Measurements from ENCODE around the gene LMO4.

The LMO4 gene

DNA sequence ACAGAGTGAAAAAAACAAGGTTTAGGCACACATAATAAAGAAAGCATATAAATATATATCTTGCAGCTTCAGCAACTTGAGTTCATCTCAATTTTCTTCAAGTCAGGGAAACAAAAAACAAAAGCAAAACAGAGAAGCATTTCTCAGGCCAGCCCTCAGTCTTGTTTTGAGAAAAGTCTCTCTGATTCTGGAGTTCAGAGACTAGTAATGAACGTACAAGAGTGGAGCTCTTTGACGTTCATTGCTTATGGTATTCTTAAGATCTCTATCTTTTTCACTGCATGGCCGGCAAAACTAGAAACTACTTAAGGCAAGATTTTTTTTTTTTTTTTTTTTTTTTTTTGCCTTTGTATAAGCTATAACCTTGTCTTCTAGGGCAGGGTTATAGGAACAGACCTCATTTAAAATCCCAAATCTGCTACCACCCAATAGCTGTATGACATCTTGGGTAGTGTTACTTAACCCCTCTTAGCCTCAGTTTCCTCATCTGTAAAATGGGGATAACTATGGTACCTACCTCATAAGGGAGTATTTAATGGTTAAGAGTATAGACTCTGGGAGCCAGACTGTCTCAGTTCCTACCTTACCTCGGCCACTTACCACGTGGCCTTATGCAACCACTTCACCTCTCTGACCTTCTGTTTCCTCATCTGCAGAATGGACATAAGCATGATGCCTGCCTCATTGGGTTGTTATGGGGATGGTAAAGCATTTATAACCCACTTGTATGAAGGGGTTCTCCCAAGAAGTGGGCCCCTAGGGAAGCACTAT lies 33.6 kb downstream of the LMO4 start:
- DNase-seq: no peak

DNA sequence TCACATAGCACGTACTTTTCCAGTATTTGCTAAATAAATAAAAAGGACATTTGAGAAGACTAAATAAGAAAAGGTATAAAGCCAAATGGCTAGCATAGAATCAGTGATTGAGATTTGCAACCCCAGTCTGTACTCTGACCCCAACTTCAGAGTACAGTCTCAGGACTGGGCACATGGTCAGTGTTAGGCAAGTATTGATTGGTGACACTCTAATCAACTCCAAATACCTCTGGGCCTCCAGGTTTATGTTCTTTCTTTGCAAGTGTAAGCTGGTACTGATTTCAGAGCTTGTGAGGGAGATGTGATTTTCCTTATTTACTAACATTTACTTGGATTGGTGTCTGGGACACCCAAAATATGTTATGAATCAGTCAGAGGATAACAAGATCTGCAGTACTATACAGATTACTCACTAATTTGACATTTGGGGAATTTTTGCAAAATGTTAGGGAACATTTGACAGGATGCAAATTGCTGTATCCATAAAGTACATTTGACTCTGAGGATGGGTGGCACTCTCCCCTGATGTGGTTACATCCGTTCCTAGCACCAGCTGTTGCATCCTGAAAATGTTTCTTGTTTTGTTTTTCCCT lies 34.2 kb downstream of the LMO4 start:
- DNase-seq: no peak

DNA sequence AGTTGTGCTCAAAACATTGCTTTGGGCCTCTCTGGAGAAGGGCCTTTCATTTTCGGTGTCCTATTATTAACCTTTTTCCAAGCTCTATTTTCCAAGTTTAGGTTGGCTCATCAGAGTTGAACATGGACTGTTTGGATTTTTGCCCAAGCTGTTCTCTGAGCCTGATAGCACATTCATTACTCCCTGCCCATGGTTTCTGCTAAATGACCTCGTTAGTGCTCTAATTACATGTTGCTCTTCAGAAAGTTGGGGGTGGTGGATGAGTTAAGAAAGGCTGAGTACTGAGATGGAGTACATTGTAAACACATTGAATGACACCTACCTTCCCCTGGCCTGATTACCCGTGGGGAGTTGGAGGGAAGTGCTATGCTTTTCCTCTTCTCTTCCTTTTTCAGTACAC lies 38.9 kb downstream of the LMO4 start:
- DNase-seq: no peak

DNA sequence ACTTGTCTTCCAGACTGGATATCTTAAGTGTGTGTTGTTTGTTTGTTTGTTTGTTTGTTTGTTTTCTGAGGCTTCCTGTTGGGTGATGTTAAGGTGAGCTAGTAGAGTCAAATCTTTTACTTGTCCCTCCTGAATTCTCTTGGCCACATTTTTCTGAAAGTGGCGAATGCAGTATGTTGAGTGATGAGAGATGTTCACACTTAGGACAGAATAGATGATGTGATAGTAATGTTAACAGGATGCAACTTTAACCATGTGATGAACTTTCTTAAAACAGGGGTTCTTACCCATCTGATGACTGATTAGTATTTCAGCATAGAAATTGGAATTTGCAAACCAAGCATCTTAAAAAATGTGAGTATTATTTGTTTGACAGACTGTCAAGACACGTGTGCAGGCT lies 40.2 kb downstream of the LMO4 start:
- DNase-seq: no peak

DNA sequence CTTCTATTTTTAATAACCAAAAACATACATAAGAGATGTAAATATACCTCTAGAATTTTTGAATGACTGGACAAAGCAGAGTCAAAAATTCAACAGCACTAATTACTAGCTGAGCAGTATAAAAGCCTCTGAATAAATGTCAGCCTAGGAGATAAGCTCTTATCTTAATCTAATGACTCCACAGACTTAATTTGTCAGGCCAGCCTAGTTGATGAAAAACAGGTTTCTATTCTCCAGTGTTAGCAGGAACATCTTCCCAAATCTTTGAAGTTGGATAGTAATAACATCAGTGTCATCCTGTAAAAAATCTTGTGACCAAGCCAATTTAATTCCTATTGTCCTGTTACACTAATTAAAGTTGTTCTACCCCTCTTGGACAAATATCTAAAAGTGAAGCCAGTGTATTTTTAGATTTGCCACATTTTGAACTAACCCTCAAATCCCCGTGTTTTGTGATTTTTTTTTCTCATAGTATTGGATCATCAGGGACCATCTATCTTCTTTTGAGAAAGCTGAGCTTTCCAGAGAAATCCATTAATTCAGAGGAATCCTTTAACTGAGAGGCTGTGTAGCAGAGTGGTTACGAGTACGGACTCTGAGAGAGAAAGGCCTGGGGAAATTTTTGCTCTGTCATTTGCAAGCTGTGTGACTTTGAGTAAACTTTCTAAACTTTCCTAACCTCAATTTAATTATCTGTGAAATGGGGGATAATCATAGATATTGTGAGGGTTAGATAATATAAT lies 41.2 kb downstream of the LMO4 start:
- no peak for DNase-seq

DNA sequence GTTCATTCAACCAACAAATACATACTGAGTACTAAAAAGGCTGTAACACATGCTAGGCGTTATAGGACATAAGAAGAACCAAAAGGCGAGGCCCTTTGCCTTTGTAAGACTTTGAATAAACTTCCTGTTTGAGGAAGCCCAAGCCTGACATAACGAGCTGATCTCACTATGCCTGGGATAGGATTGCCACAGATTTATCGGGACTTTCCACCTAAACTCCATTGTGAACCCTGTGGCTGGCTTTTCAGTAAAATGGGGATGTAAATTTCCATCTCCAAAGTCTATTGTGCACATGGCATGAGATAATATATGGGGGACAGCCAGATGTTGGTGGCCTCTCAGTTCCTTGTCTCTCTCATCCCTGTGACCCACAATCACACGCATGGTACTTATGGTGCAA lies 41.9 kb downstream of the LMO4 start:
- DNase-seq: no peak

DNA sequence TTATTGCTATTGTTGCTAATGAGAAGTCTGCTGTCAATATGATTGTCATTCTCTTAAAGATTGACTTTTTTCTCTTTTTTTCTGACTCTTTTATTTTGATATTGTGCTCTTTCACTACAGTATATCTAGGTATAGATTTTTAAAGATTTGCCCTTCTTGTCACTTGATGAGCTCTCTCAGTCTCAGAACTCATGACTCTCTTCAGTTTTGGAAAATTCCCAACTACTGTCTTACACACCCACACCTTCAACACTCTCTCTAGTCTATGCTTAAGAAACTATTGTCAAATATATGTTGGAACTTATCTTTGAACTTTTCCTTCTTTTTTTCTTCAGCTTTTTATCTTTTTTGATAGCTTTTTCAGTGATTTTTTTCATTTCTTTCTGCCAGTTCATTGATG lies 50.6 kb downstream of the LMO4 start:
- no peak for DNase-seq

DNA sequence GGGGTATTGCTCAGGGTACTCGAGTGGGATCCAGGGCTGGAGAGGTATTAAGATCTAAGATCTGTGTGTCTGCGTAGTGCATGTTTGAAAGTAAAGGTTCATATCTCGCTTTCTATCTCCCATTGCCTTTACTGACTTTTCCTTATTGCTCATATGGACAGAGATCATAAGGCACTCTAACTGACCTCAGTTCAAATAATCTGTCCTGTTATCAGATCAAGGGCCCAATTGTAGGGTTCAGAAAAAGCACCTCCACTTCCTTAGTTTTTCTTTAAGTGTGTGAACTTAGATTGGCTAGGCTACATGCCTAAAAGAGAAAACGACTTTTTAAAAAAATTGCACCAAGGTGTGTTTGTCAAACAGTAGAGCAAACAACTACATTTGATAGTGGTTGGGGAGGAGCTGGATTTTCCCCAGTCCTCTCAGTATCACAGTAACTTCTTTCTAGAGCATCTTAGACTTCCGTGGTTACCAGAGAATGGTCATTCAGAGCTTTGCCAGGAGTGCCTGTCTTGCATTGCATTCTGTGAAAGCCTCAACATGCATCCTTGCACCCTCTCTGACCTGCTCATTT lies 57.6 kb downstream of the LMO4 start:
- DNase-seq: no peak

DNA sequence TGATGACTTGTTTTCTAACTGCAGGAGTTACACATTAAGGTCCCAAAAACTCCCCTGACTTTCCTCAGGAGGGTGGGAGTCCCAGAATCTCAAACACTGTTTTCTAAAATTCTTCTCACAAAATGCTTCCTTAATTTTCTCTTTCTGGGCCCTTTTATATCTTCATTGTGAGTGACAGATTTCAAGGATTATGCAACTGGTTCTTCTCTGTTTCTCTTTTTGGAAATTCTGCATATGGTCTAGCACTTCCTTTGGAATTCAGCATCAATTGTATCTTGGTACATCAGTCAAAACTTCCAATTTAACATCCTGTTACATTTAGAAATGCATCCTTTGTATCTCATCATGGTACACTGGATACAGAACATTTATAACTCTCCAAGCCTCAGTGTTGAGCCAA lies 59.7 kb downstream of the LMO4 start:
- no peak for DNase-seq

DNA sequence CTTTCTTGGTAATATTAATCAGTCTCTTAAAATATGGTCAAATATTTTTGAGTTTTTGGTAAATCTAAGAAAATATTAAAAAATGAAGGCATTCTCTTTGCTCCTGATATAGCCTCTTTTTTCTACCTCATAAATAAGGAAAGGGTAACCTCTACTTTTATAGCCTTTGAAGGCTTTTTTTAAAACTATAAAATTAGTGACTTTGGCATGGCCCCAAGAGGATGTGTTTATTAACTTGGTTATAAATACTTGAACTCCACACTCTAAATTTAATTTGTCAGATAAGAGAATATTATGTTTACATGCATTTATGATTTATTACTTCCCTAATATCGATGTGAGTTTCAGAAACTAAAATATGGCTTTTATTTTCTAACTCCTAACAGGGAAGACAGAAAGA lies 60.3 kb downstream of the LMO4 start:
- no peak for DNase-seq

DNA sequence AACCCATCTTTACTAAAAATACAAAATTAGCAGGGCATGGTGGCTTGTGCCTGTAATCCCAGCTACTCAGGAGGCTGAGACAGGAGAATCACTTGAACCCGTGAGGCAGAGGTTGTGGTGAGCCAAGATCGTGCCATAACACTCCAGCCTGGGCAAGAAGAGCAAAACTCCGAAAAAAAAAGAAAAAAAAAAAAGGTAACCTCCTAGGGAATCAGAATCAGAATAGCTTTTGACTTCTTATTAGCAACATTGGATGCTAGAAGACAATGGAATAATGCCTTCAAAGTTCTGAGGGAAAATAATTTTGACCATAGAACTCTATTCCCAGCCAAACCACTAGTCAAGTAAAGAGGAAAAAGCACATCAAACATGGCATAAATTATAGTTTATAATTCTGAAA lies 60.9 kb downstream of the LMO4 start:
- no peak for DNase-seq

DNA sequence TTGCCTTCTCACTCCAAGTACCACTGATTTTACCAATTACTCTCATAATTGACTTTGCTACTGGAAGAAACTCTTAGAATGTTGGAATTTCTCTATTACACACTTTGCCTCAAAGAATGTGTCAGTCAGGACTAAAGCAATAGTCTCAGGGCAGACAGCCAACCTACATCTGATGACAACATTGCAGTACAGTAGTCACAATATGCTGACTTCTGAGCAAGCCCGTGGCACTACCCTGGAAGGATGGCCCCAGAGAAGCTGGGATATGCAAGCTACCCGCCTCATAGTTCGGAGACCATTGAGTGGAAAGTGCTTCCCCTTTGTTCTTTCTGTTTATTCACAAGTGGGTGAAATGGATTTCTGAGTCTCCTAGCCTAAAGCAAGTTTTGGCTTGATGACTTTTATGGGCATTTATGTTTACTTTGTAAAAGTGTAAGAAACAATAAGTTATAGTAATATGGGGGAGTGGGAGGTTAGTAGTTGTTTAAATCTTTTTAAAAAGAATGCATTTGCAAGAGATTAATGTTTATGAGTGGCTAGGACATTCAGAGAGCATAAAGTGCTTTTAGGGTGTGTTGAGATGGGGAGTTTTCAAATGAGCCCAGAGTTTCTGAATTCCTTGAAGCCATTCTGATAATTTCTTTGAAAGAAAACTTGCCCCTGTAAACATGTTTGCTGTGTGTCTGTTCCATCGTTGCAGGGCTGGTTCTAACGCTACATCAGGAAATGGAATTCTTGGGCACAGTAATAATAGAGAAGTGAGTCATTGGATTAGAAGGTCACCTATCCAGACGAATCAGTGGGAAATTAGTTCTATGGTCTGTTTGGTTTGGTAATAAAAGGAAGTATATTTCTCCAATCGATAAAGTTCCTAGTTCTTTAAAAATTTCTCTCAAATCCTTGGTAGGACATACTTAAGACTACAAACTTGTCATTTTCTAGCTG lies 63.8 kb downstream of the LMO4 start:
- no peak for DNase-seq

DNA sequence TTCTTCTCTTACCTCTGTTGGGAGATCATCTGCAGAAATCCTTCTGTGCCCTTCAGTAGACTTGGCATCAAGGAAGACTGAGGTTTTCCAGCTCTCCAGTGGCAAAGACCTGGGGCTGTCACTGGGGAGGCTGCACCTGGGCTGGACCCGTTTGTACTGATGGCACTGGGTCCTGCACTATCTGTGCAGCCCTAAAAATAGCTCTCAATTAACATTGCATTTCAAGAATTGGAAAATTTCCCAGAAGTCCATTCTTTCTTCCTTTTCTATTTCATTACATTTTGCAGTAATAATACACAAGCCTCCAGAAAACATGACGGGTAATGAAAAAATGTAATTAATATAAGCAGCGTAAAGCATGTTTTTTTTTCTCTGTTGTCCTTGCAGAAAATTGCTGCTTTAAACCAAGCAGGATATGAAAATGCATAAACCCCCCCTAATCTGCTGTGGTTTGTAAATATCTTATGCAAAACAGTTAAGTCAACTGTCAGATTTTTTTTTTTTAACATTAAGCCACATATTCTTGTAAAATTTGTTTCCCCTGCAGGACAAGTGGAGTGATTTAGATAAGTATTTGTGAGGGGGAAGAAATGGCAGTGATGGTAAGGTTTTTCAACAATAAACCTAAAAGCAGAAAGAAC lies 64.9 kb downstream of the LMO4 start:
- no peak for DNase-seq

DNA sequence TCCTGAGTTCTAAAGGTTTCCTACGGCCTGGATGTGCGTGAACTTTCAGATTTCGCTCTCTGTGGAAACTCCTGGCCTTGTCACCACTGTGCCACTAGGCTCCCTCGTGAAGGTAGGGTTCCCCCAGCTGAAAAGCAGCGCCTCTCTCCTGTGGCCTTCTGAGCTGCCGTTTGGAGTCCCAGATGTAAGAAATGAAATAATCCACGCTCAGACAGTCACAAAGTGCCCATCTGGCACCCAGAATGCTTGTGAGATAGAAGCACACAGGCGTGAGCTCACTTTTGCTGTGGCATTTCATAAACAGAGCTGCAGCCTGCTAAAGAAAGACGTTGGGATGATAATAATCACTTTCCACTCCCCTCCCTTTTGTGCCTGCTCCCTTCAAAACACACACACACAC lies 65.8 kb downstream of the LMO4 start:
- no peak for DNase-seq

DNA sequence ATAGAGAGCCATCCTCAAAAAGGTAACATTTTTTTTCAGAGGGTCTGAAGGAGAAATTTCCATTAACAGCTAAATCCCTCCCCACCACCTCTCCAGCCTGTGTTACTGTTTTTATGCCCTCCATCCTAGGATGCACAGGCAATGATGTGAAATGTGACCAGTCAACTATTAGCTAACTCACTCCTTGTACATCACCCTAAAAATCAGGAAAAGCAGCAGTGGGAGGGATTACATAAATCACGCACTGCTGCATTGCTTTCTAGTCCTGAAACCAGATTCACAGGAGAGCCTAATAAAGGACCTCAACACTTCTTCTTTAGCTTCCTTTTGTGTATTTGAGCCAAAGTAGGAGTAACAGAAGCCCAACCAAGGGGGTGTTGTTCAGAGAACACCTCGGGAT lies 66.3 kb downstream of the LMO4 start:
- DNase-seq: no peak

Measured in activated naive CD4-positive, alpha-beta T cell (primary cell).